Sigmoid colon (tissue), 4 donors: ENCODE measurements around the gene CACNA1E.

Experiments used
- EP300 ChIP-seq, 4 donors: sonication (generic); formaldehyde crosslinking; IDR thresholded peaks; one replicate each; pipeline ENCODE4 v1.6.1; 2017; ENCODE audit warnings: antibody characterized with exemption in 4 of 4
- TF ChIP-seq, protein P1 (sequence below), 4 experiments: fragments of 450-650 bp in 3 of 4; fragments of 200-600 bp in 1 of 4; IDR thresholded peaks; one replicate each; pipeline ENCODE4 v1.5.1; 2016 to 2019; ENCODE audit warnings: antibody characterized with exemption in 4 of 4, mild to moderate bottlenecking in 3 of 4, moderate library complexity in 2 of 4

DNA sequence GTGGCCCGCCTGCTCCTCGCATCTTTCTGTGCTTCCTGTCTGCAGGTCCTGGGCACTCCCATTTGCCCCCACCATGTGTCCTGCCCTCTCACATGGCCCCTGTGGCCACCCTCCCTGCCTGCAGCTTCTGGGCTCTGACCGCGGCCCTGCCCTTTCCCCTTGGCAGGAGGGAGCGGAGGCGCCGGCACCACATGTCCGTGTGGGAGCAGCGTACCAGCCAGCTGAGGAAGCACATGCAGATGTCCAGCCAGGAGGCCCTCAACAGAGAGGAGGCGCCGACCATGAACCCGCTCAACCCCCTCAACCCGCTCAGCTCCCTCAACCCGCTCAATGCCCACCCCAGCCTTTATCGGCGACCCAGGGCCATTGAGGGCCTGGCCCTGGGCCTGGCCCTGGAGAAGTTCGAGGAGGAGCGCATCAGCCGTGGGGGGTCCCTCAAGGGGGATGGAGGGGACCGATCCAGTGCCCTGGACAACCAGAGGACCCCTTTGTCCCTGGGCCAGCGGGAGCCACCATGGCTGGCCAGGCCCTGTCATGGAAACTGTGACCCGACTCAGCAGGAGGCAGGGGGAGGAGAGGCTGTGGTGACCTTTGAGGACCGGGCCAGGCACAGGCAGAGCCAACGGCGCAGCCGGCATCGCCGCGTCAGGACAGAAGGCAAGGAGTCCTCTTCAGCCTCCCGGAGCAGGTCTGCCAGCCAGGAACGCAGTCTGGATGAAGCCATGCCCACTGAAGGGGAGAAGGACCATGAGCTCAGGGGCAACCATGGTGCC, 249.1 kb downstream of the CACNA1E start:
- TF ChIP-seq, protein P1, sequence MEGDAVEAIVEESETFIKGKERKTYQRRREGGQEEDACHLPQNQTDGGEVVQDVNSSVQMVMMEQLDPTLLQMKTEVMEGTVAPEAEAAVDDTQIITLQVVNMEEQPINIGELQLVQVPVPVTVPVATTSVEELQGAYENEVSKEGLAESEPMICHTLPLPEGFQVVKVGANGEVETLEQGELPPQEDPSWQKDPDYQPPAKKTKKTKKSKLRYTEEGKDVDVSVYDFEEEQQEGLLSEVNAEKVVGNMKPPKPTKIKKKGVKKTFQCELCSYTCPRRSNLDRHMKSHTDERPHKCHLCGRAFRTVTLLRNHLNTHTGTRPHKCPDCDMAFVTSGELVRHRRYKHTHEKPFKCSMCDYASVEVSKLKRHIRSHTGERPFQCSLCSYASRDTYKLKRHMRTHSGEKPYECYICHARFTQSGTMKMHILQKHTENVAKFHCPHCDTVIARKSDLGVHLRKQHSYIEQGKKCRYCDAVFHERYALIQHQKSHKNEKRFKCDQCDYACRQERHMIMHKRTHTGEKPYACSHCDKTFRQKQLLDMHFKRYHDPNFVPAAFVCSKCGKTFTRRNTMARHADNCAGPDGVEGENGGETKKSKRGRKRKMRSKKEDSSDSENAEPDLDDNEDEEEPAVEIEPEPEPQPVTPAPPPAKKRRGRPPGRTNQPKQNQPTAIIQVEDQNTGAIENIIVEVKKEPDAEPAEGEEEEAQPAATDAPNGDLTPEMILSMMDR (IDR thresholded peaks at IDR 0.05), result no peak
- no peak for TF ChIP-seq EP300 (IDR thresholded peaks at IDR 0.05)
